SK-N-SH (cell line): Measurements from ENCODE around the gene ADCK1.

Experiments used
- EZH2phosphoT487 ChIP-seq: fragments of 200-600 bp; sonication (generic); IDR thresholded peaks from 2 replicates; pipeline ENCODE4 v1.6.1; 2017; ENCODE audit warnings: low read depth, mixed run types, mild to moderate bottlenecking, antibody characterized with exemption, moderate library complexity, borderline replicate concordance
- FOXM1 ChIP-seq: IDR thresholded peaks from 2 replicates; pipeline ENCODE4 v1.4.0; 2012; ENCODE audit warnings: low read depth, mild to moderate bottlenecking
- JUND ChIP-seq: IDR thresholded peaks from 2 replicates; pipeline ENCODE4 v1.4.0; 2012
- NFIC ChIP-seq: IDR thresholded peaks from 2 replicates; pipeline ENCODE4 v1.4.0; 2012; ENCODE audit warnings: borderline replicate concordance
- NRF1 ChIP-seq: IDR thresholded peaks from 2 replicates; pipeline ENCODE4 v1.6.1; 2012; ENCODE audit warnings: low read depth, mild to moderate bottlenecking, low read length
- POLR2AphosphoS5 ChIP-seq: IDR thresholded peaks from 2 replicates; pipeline ENCODE4 v1.6.1; 2012; ENCODE audit warnings: low read depth, low read length
- RCOR1 ChIP-seq: fragments of 150-350 bp; IDR thresholded peaks from 2 replicates; pipeline ENCODE4 v1.6.1; 2017; ENCODE audit warnings: antibody characterized with exemption, low read length
- TF ChIP-seq, protein P1 (sequence below): fragments of 200-600 bp; sonication (generic); IDR thresholded peaks from 2 replicates; pipeline ENCODE4 v1.6.1; 2017; ENCODE audit warnings: antibody characterized with exemption, mild to moderate bottlenecking, moderate library complexity
- TF ChIP-seq, protein P2 (sequence below): IDR thresholded peaks from 2 replicates; pipeline ENCODE4 v1.6.1; 2012; ENCODE audit warnings: mild to moderate bottlenecking, low read depth, low read length, moderate library complexity
- TF ChIP-seq, protein P3 (sequence below): IDR thresholded peaks from 2 replicates; pipeline ENCODE4 v1.4.0; 2012; ENCODE audit warnings: low read depth
- TF ChIP-seq, protein P4 (sequence below): IDR thresholded peaks from 2 replicates; pipeline ENCODE4 v1.4.0; 2012; ENCODE audit warnings: low read depth, borderline replicate concordance
- TF ChIP-seq, protein P5 (sequence below): IDR thresholded peaks from 2 replicates; pipeline ENCODE4 v1.4.0; 2012; ENCODE audit warnings: low read depth, borderline replicate concordance

DNA sequence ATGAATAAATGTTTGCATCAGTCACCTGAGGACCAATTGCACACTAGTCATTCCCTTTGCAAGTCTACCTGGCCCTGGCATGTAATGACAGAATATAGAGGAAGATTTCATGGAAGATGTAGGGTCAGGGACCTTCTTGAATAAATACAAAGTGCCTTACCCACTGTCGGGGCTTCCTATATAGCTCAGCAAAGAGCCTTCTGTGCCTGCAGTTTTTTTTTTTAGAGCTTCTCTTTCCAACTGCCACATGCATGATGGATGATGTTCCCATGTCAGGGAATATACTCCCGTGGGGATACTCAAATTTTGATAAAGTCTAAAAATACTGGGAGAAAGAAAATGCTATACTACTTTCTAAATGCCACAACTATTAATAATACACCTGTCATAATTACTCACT lies 176.7 kb downstream of the ADCK1 start:
- no peak for TF ChIP-seq RCOR1
- TF ChIP-seq FOXM1, result no peak
- TF ChIP-seq, protein P1, sequence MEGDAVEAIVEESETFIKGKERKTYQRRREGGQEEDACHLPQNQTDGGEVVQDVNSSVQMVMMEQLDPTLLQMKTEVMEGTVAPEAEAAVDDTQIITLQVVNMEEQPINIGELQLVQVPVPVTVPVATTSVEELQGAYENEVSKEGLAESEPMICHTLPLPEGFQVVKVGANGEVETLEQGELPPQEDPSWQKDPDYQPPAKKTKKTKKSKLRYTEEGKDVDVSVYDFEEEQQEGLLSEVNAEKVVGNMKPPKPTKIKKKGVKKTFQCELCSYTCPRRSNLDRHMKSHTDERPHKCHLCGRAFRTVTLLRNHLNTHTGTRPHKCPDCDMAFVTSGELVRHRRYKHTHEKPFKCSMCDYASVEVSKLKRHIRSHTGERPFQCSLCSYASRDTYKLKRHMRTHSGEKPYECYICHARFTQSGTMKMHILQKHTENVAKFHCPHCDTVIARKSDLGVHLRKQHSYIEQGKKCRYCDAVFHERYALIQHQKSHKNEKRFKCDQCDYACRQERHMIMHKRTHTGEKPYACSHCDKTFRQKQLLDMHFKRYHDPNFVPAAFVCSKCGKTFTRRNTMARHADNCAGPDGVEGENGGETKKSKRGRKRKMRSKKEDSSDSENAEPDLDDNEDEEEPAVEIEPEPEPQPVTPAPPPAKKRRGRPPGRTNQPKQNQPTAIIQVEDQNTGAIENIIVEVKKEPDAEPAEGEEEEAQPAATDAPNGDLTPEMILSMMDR, result no peak
- TF ChIP-seq, protein P2, sequence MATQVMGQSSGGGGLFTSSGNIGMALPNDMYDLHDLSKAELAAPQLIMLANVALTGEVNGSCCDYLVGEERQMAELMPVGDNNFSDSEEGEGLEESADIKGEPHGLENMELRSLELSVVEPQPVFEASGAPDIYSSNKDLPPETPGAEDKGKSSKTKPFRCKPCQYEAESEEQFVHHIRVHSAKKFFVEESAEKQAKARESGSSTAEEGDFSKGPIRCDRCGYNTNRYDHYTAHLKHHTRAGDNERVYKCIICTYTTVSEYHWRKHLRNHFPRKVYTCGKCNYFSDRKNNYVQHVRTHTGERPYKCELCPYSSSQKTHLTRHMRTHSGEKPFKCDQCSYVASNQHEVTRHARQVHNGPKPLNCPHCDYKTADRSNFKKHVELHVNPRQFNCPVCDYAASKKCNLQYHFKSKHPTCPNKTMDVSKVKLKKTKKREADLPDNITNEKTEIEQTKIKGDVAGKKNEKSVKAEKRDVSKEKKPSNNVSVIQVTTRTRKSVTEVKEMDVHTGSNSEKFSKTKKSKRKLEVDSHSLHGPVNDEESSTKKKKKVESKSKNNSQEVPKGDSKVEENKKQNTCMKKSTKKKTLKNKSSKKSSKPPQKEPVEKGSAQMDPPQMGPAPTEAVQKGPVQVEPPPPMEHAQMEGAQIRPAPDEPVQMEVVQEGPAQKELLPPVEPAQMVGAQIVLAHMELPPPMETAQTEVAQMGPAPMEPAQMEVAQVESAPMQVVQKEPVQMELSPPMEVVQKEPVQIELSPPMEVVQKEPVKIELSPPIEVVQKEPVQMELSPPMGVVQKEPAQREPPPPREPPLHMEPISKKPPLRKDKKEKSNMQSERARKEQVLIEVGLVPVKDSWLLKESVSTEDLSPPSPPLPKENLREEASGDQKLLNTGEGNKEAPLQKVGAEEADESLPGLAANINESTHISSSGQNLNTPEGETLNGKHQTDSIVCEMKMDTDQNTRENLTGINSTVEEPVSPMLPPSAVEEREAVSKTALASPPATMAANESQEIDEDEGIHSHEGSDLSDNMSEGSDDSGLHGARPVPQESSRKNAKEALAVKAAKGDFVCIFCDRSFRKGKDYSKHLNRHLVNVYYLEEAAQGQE, result no peak
- TF ChIP-seq, protein P3, sequence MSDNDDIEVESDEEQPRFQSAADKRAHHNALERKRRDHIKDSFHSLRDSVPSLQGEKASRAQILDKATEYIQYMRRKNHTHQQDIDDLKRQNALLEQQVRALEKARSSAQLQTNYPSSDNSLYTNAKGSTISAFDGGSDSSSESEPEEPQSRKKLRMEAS, result no peak
- no peak for TF ChIP-seq JUND
- TF ChIP-seq, protein P4, sequence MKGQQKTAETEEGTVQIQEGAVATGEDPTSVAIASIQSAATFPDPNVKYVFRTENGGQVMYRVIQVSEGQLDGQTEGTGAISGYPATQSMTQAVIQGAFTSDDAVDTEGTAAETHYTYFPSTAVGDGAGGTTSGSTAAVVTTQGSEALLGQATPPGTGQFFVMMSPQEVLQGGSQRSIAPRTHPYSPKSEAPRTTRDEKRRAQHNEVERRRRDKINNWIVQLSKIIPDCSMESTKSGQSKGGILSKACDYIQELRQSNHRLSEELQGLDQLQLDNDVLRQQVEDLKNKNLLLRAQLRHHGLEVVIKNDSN, result no peak
- TF ChIP-seq POLR2AphosphoS5, result no peak
- TF ChIP-seq NRF1, result no peak
- TF ChIP-seq, protein P5, sequence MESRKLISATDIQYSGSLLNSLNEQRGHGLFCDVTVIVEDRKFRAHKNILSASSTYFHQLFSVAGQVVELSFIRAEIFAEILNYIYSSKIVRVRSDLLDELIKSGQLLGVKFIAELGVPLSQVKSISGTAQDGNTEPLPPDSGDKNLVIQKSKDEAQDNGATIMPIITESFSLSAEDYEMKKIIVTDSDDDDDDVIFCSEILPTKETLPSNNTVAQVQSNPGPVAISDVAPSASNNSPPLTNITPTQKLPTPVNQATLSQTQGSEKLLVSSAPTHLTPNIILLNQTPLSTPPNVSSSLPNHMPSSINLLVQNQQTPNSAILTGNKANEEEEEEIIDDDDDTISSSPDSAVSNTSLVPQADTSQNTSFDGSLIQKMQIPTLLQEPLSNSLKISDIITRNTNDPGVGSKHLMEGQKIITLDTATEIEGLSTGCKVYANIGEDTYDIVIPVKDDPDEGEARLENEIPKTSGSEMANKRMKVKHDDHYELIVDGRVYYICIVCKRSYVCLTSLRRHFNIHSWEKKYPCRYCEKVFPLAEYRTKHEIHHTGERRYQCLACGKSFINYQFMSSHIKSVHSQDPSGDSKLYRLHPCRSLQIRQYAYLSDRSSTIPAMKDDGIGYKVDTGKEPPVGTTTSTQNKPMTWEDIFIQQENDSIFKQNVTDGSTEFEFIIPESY, result no peak
- no peak for TF ChIP-seq EZH2phosphoT487
- TF ChIP-seq NFIC, result no peak
